Measurements from ENCODE around the gene CCNY.

- no peak for TF ChIP-seq CTCF (IDR thresholded peaks at IDR 0.05 in 2 of 3, conservative IDR thresholded peaks at IDR 0.05 in 1 of 3; ENCODE audit: borderline replicate concordance in 1 of 3, insufficient read depth in 1 of 3, low read depth in 2 of 3, low read length in 2 of 3)
- no peak for TF ChIP-seq EZH2phosphoT487 (IDR thresholded peaks at IDR 0.05; ENCODE audit: borderline replicate concordance)
- TF ChIP-seq ZNF274 (IDR thresholded peaks at IDR 0.05; ENCODE audit: low read depth, low read length) = no peak
- TF ChIP-seq SP1 (IDR thresholded peaks at IDR 0.05; ENCODE audit: low read depth) = no peak
- TF ChIP-seq POLR2AphosphoS5 (IDR thresholded peaks at IDR 0.05; ENCODE audit: low read depth, low read length) = no peak
- no peak for TF ChIP-seq REST (IDR thresholded peaks at IDR 0.05; ENCODE audit: low read depth)
These were observed 128.6 kb downstream of the CCNY start for GRCh38 chr10:35464825-35465456.

All from HCT116 (cell line).